ENCODE data around the gene NOP16.

NOP16 gene

GRCh38 chr5:176360894-176361436 is 27.4 kb downstream of the NOP16 start:
- DNase-seq (ENCODE audit: low read depth) = no peak

- no peak for DNase-seq (ENCODE audit: low read depth)
These were observed 28.7 kb downstream of the NOP16 start for GRCh38 chr5:176359658-176360057.

- DNase-seq (ENCODE audit: low read depth) = no peak
These were observed 32.2 kb downstream of the NOP16 start for GRCh38 chr5:176356179-176356566.

DNA sequence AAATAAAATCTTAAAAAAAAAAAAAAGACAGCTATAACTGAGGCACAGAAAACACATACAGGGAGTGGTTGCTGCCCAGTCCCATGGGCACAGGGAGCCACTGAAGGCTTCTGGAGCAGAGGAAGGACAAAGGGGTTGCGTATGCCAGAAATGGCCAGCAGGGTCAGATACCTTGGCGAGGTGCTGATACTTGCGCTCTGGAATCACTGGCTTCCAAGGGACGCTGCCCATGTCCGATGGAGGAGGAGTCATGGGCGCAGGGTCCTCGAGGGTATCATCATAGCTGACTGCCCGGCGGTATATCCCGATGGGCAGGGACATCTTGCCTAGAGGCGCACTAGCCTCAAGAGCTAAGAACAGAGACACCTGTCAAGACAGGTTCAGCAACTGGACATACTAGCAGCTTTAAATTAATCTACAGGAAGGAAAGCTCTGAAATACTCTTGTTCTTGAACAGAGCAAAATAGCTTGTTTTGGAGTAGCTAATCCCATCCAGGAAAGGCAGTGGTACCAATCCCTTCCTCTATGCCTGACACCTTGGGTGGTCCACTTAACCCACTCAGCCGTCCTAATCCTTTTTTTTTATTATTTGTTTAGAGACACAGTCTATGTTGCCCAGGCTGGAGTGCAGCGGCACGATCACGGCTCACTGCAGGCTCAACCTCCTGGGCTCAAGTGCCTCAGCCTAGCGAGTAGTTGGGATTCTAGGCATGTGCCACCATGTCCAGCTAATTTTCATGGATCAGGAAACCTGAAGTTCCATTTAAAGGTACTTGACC is 32.8 kb downstream of the NOP16 start:
- DNase-seq (ENCODE audit: low read depth) = no peak

DNA sequence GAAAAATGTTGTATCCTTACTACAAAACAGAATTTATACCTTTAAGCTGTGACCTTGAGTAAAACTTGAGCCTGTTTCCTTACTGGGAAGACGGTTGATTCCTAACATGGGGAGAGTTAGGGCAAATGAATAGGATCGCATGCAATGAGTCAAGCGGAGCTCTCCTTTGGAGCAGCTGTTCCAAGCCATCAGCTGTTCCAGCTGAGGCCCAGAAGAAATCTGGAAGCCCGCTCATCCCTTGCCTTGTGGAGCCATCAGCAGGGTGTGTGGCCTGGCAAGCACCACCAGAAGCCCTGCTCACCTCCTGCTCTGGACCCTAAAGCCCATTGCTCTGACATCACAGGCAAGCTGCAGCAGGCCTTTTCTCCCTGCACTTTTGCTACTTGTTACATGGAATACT is 34.9 kb downstream of the NOP16 start:
- DNase-seq (ENCODE audit: low read depth) = no peak

DNA sequence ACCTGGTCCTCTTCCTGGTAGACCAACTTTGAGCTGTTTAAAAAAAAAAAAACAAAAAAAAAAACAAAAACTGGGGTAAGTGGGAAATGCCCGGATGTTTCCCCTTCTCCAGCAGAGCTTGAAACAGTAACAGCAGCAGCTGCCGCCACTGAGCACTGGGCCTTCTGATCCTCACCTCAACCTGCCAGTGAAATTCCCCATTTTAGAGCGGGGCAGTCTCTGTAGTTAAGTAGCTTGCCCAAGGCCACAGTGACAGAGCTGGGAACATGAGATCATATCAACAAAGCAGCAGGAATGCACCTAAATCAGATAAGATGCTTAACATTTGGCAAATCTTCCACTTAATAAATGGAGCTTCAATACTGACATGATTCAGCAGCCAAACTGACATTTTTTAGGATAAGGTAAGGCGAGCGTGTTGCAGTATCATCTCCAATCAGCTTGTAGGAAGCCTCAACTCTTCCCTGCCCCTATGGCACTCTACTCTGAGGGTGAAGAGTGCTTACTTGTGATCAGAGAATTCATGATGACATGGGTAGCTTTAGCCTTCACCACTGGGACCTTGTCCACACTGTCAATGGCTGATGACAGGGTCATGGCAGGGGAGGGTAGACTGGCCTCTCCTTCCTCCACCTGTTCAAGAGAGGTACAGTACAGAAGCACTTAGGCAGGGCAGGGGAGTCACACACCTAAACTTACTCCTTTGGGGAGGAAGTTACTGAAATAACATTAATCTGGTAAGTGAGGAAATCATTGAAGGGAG is 36.1 kb downstream of the NOP16 start:
- DNase-seq (ENCODE audit: low read depth) = no peak

GRCh38 chr5:176350416-176350815 is 38.0 kb downstream of the NOP16 start:
- DNase-seq (ENCODE audit: low read depth) = no peak

- DNase-seq (ENCODE audit: low read depth) = no peak
These were observed 45.5 kb downstream of the NOP16 start for GRCh38 chr5:176342766-176343458.

- no peak for DNase-seq (ENCODE audit: low read depth)
These were observed 46.3 kb downstream of the NOP16 start for GRCh38 chr5:176342158-176342483.

DNA sequence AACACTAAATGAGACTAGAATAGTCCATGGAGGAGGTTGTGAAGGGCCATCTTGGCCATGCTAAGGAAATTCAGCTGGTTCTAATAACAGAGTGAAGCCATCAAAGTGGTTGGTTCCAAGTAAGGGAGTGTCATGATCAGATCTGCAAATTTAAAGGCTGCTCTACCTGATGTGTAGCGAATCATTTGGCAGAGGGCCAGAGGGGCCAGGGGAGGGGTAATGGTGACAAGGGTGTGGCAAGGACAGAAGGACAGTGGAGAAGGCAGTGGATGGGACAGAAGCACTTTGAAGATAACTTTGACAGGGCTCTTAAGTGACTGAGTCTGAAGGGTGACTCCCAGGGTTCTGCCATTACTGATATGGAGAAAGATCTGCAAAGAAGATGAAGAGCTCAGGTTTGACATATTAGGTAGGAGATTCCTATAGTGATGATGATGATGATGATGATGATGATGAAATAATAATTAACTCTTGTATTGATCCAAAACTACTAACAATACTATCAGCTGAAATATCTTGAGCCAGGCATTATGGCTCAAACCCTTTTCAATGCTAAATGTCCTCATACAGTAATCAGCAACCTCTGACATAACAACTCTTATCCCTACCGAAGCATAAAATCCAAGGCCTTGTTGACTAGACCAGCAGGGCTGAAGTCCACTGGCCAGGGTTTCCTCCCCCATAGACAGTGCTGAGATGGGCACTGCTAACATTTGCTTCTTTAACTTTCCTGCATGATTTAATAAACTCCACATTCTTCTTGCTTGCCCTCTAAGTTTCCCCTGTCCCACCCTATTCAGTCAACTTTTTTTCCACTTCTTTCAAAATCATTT is 46.9 kb downstream of the NOP16 start:
- no peak for DNase-seq (ENCODE audit: low read depth)

- DNase-seq (ENCODE audit: low read depth) = no peak
These were observed 49.1 kb downstream of the NOP16 start for GRCh38 chr5:176339304-176339703.

DNA sequence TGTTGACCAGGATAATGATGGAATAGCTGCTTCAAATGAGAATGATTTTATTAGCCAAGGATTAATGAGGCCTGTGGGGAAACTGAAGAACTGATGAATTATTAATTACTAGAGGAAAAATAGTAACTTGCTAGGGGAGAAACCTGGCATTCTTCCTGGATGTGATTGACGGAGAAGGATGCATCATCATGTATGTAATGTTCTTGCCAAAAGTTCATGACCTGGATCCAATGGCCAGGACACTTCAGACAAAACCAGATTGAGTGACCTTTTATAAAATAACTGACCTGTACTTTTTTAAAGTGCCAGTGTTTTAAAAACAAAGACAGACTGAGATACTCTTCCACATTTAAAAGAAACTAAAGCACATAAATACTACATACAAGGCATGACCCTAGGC is 50.5 kb downstream of the NOP16 start:
- no peak for DNase-seq (ENCODE audit: low read depth)

- no peak for DNase-seq (ENCODE audit: low read depth)
These were observed 54.2 kb downstream of the NOP16 start for GRCh38 chr5:176334031-176334770.

Data from activated T-cell treated with anti-CD3 and anti-CD28 coated beads for 24 hours (primary cell).